GM12878 (cell line): ENCODE data around the gene ZMIZ1. TPM values are rescaled to one million over a fixed set of nuclear protein-coding genes. Genes with fewer than 3 reads are reported as not detected.
A peak's percentile ranks its signal among the peaks of the same experiment; 100 is the strongest.

Experiments used
- ATAC-seq: fragments of 200-7000 bp; cut with Tn5 transposase; 3 replicates; pipeline ENCODE4 v1.9.1; 2020; ENCODE audit warnings: mild to moderate bottlenecking, moderate library complexity
- BruUV-seq: library from RNA; stranded (reverse); fragments of 400-500 nt; replicated peaks from 2 replicates; lab custom pipeline; 2021; lab: Mats Ljungman, UMichigan
- CTCF ChIA-PET: fragments of 300-600 bp; sonication (Branson Sonifier 250); formaldehyde crosslinking; extraction: SDS; loops from one replicate; lab custom pipeline; 2021; ENCODE audit warnings: inconsistent platforms; lab: Yijun Ruan, JAX
- POLR2A ChIA-PET: fragments of 350-600 bp; formaldehyde crosslinking; extraction: SDS; loops from one replicate; lab custom pipeline; 2021; ENCODE audit warnings: inconsistent platforms; lab: Charles Lee
- RAD21 ChIA-PET: fragments of 300-600 bp; sonication (Branson Sonifier 250); formaldehyde crosslinking; loops from one replicate; lab custom pipeline; 2023; ENCODE audit warnings: antibody characterized with exemption; ENCODE audit not compliant: unreplicated experiment; lab: Charles Lee
- SMC1A ChIA-PET: fragments of 300-600 bp; sonication (Branson Sonifier 250); formaldehyde crosslinking; loops from one replicate; lab custom pipeline; 2023; ENCODE audit not compliant: unreplicated experiment, uncharacterized antibody; lab: Charles Lee
- DNase-seq: peaks from one replicate; pipeline ENCODE4 v3.0.0-alpha.2; 2011; ENCODE audit warnings: low read depth, low spot score
- FAIRE-seq: peaks from 3 replicates; lab custom pipeline; 2011; peaks lifted over from hg19 to GRCh38; lab: Jason Lieb, UNC
- H2AFZ ChIP-seq: 2 replicates; pipeline ENCODE4 v1.6.0; 2011; ENCODE audit warnings: low read depth, low read length, control low read depth; ENCODE audit not compliant: control insufficient read depth
- H3K27ac ChIP-seq: 2 replicates; pipeline ENCODE4 v1.5.1; 2011; ENCODE audit warnings: control low read depth; ENCODE audit not compliant: control insufficient read depth, insufficient read depth
- H3K27me3 ChIP-seq, 2 experiments: replicated peaks in 1 of 2; 2 replicates each; pipeline versions ENCODE4 v1.6.0 to v1.6.1; 2011; ENCODE audit warnings: low read length in 1 of 2; ENCODE audit not compliant: control insufficient read depth in 2 of 2, insufficient read depth in 2 of 2
- H3K36me3 ChIP-seq, 2 experiments: 2 replicates each; pipeline ENCODE4 v1.5.1; 2011; ENCODE audit warnings: low read length in 1 of 2; ENCODE audit not compliant: control insufficient read depth in 2 of 2, insufficient read depth in 2 of 2
- H3K4me1 ChIP-seq: 2 replicates; pipeline ENCODE4 v1.6.1; 2011; ENCODE audit warnings: mild to moderate bottlenecking, low read length, moderate library complexity, mixed read lengths; ENCODE audit not compliant: control insufficient read depth, insufficient read depth
- H3K4me2 ChIP-seq: 2 replicates; pipeline ENCODE4 v1.6.0; 2011; ENCODE audit warnings: control low read depth; ENCODE audit not compliant: control insufficient read depth, insufficient read depth
- H3K4me3 ChIP-seq: fragments of 200-600 bp; sonication (generic); 2 replicates; pipeline ENCODE4 v1.5.1; 2016
- H3K79me2 ChIP-seq: 2 replicates; pipeline ENCODE4 v1.6.0; 2011; ENCODE audit warnings: low read length; ENCODE audit not compliant: control insufficient read depth, insufficient read depth
- H3K9ac ChIP-seq: 2 replicates; pipeline ENCODE4 v1.8.0; 2011; ENCODE audit warnings: low read length, control low read depth, mixed read lengths; ENCODE audit not compliant: control insufficient read depth, insufficient read depth
- H3K9me3 ChIP-seq: replicated peaks from 3 replicates; pipeline ENCODE4 v1.5.1; 2011; ENCODE audit warnings: mild to moderate bottlenecking, low read length; ENCODE audit not compliant: control insufficient read depth, insufficient read depth
- H4K20me1 ChIP-seq: 2 replicates; pipeline ENCODE4 v1.6.0; 2011; ENCODE audit not compliant: control insufficient read depth, insufficient read depth
- BHLHE40 ChIP-seq, 2 experiments: fragments of 450-650 bp in 1 of 2; IDR thresholded peaks; 2 replicates each; pipeline ENCODE4 v1.6.1; 2011 to 2017; ENCODE audit warnings: low read depth in 2 of 2, borderline replicate concordance in 1 of 2, improper control_type of control experiment in 1 of 2, low read length in 1 of 2, mild to moderate bottlenecking in 1 of 2
- BMI1 ChIP-seq: fragments of 450-650 bp; IDR thresholded peaks from 2 replicates; pipeline ENCODE4 v1.6.1; 2016; ENCODE audit warnings: mild to moderate bottlenecking, moderate library complexity, borderline replicate concordance
- CBFB ChIP-seq: IDR thresholded peaks from 2 replicates; pipeline ENCODE4 v1.6.1; 2016; ENCODE audit warnings: antibody characterized with exemption, low read depth
- HDGF ChIP-seq: fragments of 450-650 bp; IDR thresholded peaks from 2 replicates; pipeline ENCODE4 v1.6.1; 2016; ENCODE audit warnings: antibody characterized with exemption
- KDM1A ChIP-seq: fragments of 200-600 bp; sonication (generic); IDR thresholded peaks from 2 replicates; pipeline ENCODE4 v1.6.1; 2016; ENCODE audit warnings: borderline replicate concordance
- LARP7 ChIP-seq: fragments of 450-650 bp; IDR thresholded peaks from 2 replicates; pipeline ENCODE4 v1.6.1; 2017; ENCODE audit warnings: mild to moderate bottlenecking
- MYB ChIP-seq: fragments of 150-350 bp; IDR thresholded peaks from 2 replicates; pipeline ENCODE4 v1.6.1; 2014; ENCODE audit warnings: mild to moderate bottlenecking, low read depth, low read length, borderline replicate concordance
- POU2F2 ChIP-seq: IDR thresholded peaks from 3 replicates; pipeline ENCODE4 v1.6.1; 2011; ENCODE audit warnings: low read depth, mild to moderate bottlenecking, low read length, borderline replicate concordance
- SMAD1 ChIP-seq: fragments of 450-650 bp; IDR thresholded peaks from 2 replicates; pipeline ENCODE4 v1.6.1; 2018; ENCODE audit warnings: mild to moderate bottlenecking, low read depth; ENCODE audit not compliant: partially characterized antibody
- SPI1 ChIP-seq: IDR thresholded peaks from 2 replicates; pipeline ENCODE4 v1.6.1; 2011; ENCODE audit warnings: low read depth, mild to moderate bottlenecking, low read length, moderate library complexity, borderline replicate concordance; ENCODE audit not compliant: insufficient read depth
- STAT3 ChIP-seq: IDR thresholded peaks from 2 replicates; pipeline ENCODE4 v1.6.1; 2011; ENCODE audit warnings: low read depth, low read length, improper control_type of control experiment
- YY1 ChIP-seq: IDR thresholded peaks from 2 replicates; pipeline ENCODE4 v1.6.1; 2011; ENCODE audit warnings: low read depth, mild to moderate bottlenecking, low read length
- WGBS: methylation state at CpG from one replicate; pipeline ENCODE4 v1.1.6; 2016; ENCODE audit warnings: low lambda C conversion rate; ENCODE audit not compliant: insufficient replicate concordance, insufficient coverage; ENCODE audit errors: missing lambda C conversion rate; 5-methylcytosine and 5-hydroxymethylcytosine counted together
- in situ Hi-C: fragments of 300-500 bp; cut with MboI; formaldehyde crosslinking; loops from 9 replicates; pipeline ENCODE4 v1.14.3; 2018; ENCODE audit warnings: mixed read lengths
- intact Hi-C: fragments of 100-400 bp; cut with micrococcal nuclease; formaldehyde crosslinking; loops from one replicate; pipeline ENCODE4 v1.14.2; 2022; ENCODE audit not compliant: unreplicated experiment
- polyA plus RNA-seq, 11 experiments: library from polyadenylated mRNA; depleted of rRNA in 4 of 11; unstranded in 6 of 11; stranded (reverse) in 5 of 11; fragments of >200 nt; fragmentation: Nextera tagmentation in 4 of 11; fragmentation: Illumina TruSeq in 1 of 11; extraction: Ambion mirVana in 4 of 11; extraction: Trizol in 1 of 11; gene quantifications; 1 replicate in 1 of 11; 2 replicates in 10 of 11; pipeline versions ENCODE4 v1.2.1 to v1.2.3, GENCODE V29; 2011 to 2016; ENCODE audit warnings: inconsistent platforms in 2 of 11, missing spikeins in 2 of 11, low read depth in 1 of 11
- total RNA-seq, 4 experiments: library from RNA; depleted of rRNA in 3 of 4; stranded (reverse); fragments of >200 nt in 3 of 4; fragmentation: Illumina TruSeq in 1 of 4; extraction: Trizol in 1 of 4; gene quantifications; 2 replicates each; pipeline versions ENCODE4 v1.2.1 to v1.2.3, GENCODE V29; 2013 to 2021
- TF ChIP-seq, protein P1 (sequence below): fragments of 450-650 bp; IDR thresholded peaks from 2 replicates; pipeline ENCODE4 v1.6.1; 2017; ENCODE audit warnings: borderline replicate concordance
- TF ChIP-seq, protein P2 (sequence below): IDR thresholded peaks from 2 replicates; pipeline ENCODE4 v1.6.1; 2012; ENCODE audit warnings: low read length, inconsistent platforms
- TF ChIP-seq, protein P3 (sequence below): fragments of 450-650 bp; formaldehyde crosslinking; IDR thresholded peaks from 2 replicates; pipeline ENCODE4 v1.4.0; 2022; ENCODE audit warnings: mild to moderate bottlenecking, moderate library complexity

ZMIZ1 gene
- total and polyA plus RNA-seq, 10 of the 15 experiments (the other 5 are each of a cell fraction or from before 2014, with no cell fraction given): 3.1 to 82.3 (median 14.9) TPM

DNA sequence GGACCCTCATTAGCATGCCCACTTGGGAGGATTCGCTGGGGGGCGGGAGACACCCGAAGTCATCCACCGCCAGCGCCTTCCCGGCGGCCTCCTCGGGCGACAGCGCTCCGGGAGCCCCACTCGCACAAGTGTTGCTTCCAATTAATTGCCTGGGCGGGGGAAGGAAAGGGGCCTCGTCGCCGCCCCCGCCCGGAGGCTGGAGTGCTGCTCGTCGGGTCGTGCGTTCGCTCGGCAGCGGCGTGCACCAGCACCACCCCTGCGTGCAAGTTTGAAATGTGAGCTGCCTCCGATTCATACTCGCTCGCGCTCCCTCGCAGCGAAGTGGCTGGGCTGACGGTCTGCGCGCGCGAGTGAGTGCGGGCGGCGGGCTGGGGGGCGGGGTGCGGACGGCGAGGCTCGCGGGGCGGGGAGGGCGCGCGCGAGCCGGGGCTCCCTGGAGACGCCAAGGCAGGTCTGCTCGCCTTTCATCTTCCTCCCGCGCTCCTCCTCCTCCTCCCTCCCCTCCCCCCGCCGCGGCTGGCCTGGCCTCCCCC is 173.9 kb downstream of the ZMIZ1 start:
- ChIA-PET CTCF (interaction anchor here (1.3 kb wide), 1 partner anchor 23 kb away, joined by 6 read pairs; no protein-coding TSS in a partner anchor), SMC1A (interaction anchor here (0.9 to 1.4 kb wide), 2 partner anchors 44 to 102 kb away, joined by 3 to 5 read pairs; no protein-coding TSS in a partner anchor), RAD21 (interaction anchor here (0.9 to 11.1 kb wide), 6 partner anchors 23 to 106 kb away, joined by 3 to 165 read pairs (median 4); no protein-coding TSS in a partner anchor), POLR2A (interaction anchor here (0.6 to 12.4 kb wide), 6 partner anchors 12 to 673 kb away, joined by 3 to 100 read pairs (median 4); no protein-coding TSS in a partner anchor)
- H3K4me1 ChIP-seq: peaks cover 40% of the 10 kb centered on the region
- peak overlapping the region; percentile 90 for H3K4me3 ChIP-seq
- H3K9ac ChIP-seq: peak overlapping the region; percentile 73
- in situ Hi-C loops (no loop called here), intact Hi-C loops (loop anchor here (2.0 kb wide), 1 partner anchor 106 kb away; no protein-coding TSS in a partner anchor)
- no peaks in the 10 kb centered on the region for H3K36me3 ChIP-seq
- H3K9me3 ChIP-seq: no peaks in the 10 kb centered on the region
- DNase-seq (no peak), ATAC-seq (peak; percentile 39), FAIRE-seq (no peak)
- no peaks in the 10 kb centered on the region for H4K20me1 ChIP-seq
- no TSS peak for BruUV-seq
- 1% methylated on average over 36 of the region's 60 CpGs for WGBS
- no peak overlapping the region; the same call in 1 of the 2 replicates for H2AFZ ChIP-seq
- H3K79me2 ChIP-seq: peaks cover 58% of the 10 kb centered on the region
- H3K27ac ChIP-seq: peak overlapping the region; percentile 75
- H3K4me2 ChIP-seq: peak overlapping the region; percentile 68
- no peaks in the 10 kb centered on the region for H3K27me3 ChIP-seq
- TF ChIP-seq, protein P1, sequence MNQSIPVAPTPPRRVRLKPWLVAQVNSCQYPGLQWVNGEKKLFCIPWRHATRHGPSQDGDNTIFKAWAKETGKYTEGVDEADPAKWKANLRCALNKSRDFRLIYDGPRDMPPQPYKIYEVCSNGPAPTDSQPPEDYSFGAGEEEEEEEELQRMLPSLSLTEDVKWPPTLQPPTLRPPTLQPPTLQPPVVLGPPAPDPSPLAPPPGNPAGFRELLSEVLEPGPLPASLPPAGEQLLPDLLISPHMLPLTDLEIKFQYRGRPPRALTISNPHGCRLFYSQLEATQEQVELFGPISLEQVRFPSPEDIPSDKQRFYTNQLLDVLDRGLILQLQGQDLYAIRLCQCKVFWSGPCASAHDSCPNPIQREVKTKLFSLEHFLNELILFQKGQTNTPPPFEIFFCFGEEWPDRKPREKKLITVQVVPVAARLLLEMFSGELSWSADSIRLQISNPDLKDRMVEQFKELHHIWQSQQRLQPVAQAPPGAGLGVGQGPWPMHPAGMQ: no peak
- TF ChIP-seq, protein P2, sequence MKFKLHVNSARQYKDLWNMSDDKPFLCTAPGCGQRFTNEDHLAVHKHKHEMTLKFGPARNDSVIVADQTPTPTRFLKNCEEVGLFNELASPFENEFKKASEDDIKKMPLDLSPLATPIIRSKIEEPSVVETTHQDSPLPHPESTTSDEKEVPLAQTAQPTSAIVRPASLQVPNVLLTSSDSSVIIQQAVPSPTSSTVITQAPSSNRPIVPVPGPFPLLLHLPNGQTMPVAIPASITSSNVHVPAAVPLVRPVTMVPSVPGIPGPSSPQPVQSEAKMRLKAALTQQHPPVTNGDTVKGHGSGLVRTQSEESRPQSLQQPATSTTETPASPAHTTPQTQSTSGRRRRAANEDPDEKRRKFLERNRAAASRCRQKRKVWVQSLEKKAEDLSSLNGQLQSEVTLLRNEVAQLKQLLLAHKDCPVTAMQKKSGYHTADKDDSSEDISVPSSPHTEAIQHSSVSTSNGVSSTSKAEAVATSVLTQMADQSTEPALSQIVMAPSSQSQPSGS: no peak
- TF ChIP-seq SMAD1 (no peak), STAT3 (no peak), MYB (no peak), BHLHE40 (IDR thresholded peaks at IDR 0.05; ENCODE audit: borderline replicate concordance in 1 of 2, low read depth in 2 of 2, low read length in 1 of 2) (peak; percentile 29 to 63; a peak in 2 of 4 replicates), SPI1 (no peak), POU2F2 (peak; percentile 66; the same call in 1 of the 3 replicates), KDM1A (no peak), BMI1 (no peak), CBFB (no peak), HDGF (no peak), LARP7 (peak; percentile 34; the same call in 1 of the 2 replicates), YY1 (0 out of 2 replicates have a peak, but pooled peaks have one; percentile 43)
- TF ChIP-seq, protein P3, sequence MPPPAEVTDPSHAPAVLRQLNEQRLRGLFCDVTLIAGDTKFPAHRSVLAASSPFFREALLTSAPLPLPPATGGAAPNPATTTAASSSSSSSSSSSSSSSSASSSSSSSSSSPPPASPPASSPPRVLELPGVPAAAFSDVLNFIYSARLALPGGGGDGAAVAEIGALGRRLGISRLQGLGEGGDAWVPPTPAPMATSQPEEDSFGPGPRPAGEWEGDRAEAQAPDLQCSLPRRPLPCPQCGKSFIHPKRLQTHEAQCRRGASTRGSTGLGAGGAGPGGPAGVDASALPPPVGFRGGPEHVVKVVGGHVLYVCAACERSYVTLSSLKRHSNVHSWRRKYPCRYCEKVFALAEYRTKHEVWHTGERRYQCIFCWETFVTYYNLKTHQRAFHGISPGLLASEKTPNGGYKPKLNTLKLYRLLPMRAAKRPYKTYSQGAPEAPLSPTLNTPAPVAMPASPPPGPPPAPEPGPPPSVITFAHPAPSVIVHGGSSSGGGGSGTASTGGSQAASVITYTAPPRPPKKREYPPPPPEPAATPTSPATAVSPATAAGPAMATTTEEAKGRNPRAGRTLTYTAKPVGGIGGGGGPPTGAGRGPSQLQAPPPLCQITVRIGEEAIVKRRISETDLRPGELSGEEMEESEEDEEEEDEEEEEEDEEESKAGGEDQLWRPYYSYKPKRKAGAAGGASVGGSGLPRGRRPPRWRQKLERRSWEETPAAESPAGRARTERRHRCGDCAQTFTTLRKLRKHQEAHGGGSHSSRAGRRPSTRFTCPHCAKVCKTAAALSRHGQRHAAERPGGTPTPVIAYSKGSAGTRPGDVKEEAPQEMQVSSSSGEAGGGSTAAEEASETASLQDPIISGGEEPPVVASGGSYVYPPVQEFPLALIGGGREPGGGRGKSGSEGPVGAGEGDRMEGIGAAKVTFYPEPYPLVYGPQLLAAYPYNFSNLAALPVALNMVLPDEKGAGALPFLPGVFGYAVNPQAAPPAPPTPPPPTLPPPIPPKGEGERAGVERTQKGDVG (CRISPR knock-in tag): no peak
